GM12872 (cell line): ENCODE data around the gene PTPRN2.

ENCODE experiments used
- CTCF ChIP-seq: IDR thresholded peaks from 3 replicates; pipeline ENCODE4 v1.5.1; 2011; ENCODE audit warnings: low read depth, mild to moderate bottlenecking, low read length, moderate library complexity; ENCODE audit not compliant: insufficient read depth

PTPRN2 gene

GRCh38 chr7:158377800-158378623 is 209.6 kb downstream of the PTPRN2 start:
- no peak for TF ChIP-seq CTCF

DNA sequence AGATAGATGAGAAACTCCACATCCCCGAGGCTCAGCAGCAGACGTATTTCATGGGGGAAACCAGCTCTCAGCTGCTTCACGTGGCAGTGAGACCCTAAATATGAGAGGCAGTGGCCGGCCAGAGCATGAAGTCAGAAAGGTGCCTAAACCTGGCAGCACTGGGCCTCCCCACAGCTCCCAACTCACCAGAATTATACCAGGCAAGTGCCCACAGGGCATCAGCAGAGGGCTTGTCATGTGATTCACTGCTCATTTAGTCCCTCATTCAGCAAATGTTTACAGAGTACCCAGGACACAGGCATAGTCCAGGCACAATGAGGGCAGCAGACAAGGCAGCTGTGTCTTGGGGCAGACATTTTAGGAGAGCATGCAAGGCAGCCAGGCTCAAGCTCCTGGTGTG is 212.6 kb downstream of the PTPRN2 start:
- no peak for TF ChIP-seq CTCF

GRCh38 chr7:158374586-158374985 is 213.0 kb downstream of the PTPRN2 start:
- no peak for TF ChIP-seq CTCF

DNA sequence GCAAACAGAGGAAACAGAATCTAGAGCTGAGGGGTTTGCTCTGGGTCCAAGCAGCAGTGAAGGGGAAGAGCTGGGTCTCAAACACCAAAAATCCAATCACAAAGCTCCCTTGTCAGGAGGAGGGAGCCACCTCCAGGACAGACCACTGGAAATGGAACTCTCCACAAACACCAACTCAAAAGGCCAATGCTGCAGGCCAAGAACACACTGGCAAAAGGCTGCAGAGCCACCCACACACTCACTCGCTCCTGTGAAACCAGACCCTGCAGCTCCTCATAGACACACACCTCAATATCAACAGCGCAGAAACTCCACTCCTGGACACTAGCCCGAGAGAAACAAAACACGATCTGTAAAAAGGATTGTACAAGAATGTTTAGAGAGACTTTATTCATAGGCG is 213.5 kb downstream of the PTPRN2 start:
- no peak for TF ChIP-seq CTCF

DNA sequence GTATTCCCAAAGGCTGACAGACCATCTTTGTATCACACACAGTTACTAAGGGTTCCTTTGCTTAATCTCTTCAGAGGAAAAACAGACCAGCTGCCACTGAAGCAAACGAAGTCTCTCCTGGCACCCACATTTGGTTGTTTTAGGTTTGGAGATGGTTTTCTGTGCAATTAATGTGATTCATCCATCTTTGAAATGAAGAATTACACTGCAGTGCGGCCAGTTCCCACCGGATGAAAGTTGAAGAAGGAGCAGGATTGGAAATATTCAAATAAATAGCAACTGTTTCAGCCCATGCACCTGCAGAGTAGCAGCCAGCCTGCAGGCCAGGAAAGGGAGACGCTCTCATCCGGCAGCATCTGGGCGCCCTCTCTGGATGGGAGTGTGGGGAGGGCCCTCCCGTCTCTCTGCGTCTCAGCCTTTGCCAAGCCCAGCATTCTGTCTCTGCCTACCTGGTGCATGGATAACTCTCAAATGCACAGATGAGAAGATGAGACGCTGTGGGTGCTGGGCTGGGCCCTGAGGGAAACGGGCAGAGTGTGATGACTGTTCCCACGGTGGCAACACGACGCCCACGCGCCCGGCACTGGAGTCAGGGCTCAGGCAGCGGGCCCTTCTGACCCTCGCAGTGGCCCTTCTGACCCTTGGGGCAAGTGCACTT is 214.0 kb downstream of the PTPRN2 start:
- no peak for TF ChIP-seq CTCF

GRCh38 chr7:158372400-158373342 is 215.0 kb downstream of the PTPRN2 start:
- TF ChIP-seq CTCF = no peak

- TF ChIP-seq CTCF = no peak
These were observed 215.8 kb downstream of the PTPRN2 start for GRCh38 chr7:158371856-158372255.
